Cardiac fibroblast (primary cell): Measurements from ENCODE around the gene IMMP2L.

ENCODE experiments used
- DNase-seq, 2 donors: peaks; one replicate each; pipeline versions ENCODE4 v3.0.0 to v3.0.0-alpha.2; 2010; ENCODE audit warnings: low read depth in 2 of 2
- H3K4me3 ChIP-seq, 2 donors: replicated peaks in 1 of 2; 1 replicate in 1 of 2; 2 replicates in 1 of 2; pipeline ENCODE4 v1.5.1; 2011; ENCODE audit warnings: low read depth in 2 of 2, low read length in 2 of 2, mild to moderate bottlenecking in 2 of 2, moderate library complexity in 1 of 2
- TF ChIP-seq, protein P1 (sequence below): IDR thresholded peaks from one replicate; pipeline ENCODE4 v1.5.1; 2011; ENCODE audit warnings: low read depth, mild to moderate bottlenecking, low read length, inconsistent platforms

Gene IMMP2L

DNA sequence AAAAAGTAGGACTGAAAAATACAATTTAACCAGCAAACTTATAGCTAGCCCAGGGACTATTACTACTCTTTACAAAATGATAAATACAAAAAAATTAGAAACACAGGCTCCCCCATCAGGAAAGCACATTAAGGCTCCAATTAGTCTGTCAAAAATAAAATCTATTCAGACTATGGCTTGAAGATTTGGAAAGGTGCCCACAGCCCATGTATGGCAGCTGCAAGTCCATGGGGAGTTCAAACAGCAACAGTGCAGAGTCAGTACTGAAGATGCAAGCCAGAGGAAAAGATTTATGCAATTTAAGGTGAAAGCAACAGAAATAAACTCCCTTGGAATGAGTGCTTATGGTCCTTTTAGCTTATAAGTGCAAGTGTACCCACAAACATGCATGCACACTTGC lies 29.7 kb downstream of the IMMP2L start:
- DNase-seq: peak; percentile 60 to 73
- no peak overlapping the region for H3K4me3 ChIP-seq
- TF ChIP-seq, protein P1, sequence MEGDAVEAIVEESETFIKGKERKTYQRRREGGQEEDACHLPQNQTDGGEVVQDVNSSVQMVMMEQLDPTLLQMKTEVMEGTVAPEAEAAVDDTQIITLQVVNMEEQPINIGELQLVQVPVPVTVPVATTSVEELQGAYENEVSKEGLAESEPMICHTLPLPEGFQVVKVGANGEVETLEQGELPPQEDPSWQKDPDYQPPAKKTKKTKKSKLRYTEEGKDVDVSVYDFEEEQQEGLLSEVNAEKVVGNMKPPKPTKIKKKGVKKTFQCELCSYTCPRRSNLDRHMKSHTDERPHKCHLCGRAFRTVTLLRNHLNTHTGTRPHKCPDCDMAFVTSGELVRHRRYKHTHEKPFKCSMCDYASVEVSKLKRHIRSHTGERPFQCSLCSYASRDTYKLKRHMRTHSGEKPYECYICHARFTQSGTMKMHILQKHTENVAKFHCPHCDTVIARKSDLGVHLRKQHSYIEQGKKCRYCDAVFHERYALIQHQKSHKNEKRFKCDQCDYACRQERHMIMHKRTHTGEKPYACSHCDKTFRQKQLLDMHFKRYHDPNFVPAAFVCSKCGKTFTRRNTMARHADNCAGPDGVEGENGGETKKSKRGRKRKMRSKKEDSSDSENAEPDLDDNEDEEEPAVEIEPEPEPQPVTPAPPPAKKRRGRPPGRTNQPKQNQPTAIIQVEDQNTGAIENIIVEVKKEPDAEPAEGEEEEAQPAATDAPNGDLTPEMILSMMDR: no peak

DNA sequence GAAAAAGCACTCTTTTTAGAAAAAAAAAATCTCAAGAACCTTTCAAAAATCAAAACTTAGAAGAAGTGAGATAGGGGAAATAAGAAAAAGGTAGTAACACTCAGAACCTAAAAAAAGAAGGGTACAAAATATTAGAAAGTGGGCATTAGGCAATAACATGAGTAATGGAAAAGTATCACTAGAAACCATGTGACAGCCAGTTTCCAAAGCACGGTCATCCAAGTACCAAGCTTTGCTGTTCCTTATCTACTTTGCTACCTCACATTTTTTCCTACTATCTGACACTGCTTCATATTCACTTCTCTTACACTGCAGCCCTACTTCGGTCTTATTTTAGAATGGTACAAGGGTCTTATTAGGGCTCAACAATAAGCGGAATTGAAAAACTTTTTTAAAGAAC lies 30.3 kb downstream of the IMMP2L start:
- TF ChIP-seq, protein P1: no peak
- no peak overlapping the region for H3K4me3 ChIP-seq
- peak; percentile 47 to 48 for DNase-seq

DNA sequence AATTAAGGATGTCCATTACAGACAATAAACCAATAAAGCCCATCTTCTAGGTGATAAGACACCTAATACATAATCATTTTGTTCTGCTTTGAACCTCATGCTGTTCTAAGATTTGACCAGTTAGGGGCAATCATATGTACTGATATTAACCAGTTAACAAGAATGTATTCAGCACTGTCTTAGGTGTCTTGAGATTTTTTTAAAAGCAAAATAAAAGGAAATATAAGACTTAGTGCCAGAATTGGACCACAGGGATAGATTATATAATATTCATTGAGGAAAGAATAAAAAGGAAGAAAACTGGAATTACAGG lies 32.0 kb downstream of the IMMP2L start:
- H3K4me3 ChIP-seq: no peak overlapping the region
- no peak for DNase-seq
- TF ChIP-seq, protein P1: no peak

DNA sequence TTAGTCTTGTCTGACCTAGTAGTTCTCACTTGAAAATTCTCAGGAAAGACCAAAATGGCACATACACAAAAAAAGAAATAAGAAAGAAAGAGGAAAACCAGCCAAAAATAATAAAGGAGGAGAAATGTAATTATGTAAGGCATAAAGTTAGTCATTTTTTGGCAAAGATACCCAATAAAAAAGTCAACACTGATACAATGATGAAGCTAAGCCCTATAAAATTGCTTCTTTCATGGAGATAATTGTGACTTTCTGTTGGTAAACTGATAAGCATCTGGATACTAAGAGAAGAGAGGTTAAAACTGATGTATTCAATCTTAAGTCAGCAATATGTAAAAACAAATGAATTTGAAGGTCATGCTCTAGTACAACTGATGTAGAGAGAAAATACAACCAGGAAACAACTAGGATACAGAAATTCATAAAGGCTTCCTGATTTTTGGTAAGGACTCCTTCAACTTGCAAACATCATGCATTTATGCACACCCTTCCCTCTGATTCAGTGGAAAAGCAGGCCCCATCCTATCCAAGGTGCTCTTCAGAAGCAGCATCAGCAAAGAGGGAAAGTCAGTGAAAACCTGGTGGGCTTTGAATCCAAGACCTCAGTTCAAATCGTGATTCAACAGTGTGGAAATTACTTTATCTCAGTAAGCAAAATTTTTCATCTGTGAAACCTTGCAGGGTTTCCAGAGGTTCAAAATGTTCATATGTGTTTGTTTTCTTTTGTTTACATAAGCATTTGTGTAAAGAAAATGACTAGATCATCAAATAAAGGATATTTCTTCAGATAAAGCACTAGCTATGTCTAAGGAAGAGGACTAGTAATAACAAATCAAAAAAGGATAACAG lies 32.6 kb downstream of the IMMP2L start:
- DNase-seq: peak; percentile 20 to 48
- TF ChIP-seq, protein P1: no peak
- H3K4me3 ChIP-seq: no peak overlapping the region

DNA sequence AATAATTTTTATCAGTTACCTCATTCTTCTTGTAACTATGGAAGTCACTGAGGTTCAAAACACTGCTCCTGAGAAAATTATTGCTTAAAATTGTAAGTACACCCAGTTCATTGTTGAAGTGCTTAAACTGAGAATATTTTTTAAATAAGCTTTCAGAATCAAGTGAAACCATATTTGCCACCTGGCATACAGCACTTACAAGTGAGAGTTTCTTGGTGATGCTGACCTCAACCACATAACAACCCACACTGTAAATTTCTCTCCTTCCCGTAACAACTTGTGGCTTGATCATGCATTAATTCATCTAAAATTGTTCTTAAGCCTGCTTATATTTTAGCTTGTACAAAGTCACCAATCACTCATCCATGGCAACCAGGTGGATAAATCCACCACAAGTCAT lies 34.0 kb downstream of the IMMP2L start:
- no peak for DNase-seq
- TF ChIP-seq, protein P1: no peak

DNA sequence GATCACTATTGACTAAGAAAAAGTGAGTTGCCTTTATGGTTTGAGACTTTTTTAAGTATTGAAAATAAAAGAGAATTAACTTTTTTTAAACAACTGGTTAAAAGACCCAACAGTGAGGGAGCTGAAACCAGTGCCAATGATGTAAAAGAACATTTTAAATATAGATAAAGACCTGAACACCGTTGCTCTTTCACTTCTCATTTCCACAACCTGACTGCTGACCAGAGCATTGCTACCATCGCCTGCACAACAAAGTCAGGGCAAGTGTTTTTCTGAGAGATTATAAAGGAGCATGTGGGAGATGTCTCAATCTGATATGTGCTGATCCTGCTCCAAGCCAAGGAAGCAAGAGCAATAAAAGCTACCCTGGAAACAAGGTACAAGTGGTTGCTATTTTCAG lies 34.7 kb downstream of the IMMP2L start:
- no peak overlapping the region for H3K4me3 ChIP-seq
- no peak for DNase-seq
- TF ChIP-seq, protein P1: no peak

More for the DNA sequence above, 34.0 kb downstream of the IMMP2L start:
- no peak overlapping the region for H3K4me3 ChIP-seq

DNA sequence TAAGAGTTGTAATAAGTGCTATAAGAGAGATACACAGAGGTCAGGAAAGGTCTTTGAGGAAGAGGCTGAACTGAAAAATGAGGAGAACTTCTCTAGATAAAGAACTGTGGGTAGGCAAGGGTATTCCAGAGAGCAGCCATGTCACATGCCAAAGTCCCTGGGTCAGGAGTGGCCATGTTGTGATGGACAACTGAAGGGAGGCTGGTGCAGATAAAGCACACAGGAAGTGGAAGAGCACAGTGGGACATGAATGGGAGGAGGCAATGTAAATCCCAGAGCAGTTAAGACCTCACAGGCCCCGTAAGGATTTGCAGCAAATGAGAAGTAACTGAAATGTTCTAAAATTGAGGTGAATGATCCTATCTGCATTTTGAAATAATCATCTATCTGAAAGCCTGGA lies 37.2 kb downstream of the IMMP2L start:
- TF ChIP-seq, protein P1: no peak
- no peak for DNase-seq
- H3K4me3 ChIP-seq: no peak overlapping the region
